GM19455 (cell line): ENCODE results near the gene HYLS1.
A peak's percentile ranks its signal among the peaks of the same experiment; 100 is the strongest.
"Not testable (repeated sequence)": the region's sequence is repeated elsewhere in the genome, so short reads cannot be mapped to it uniquely, and the experiment has no call there.

Source experiments
- ATAC-seq: cut with Tn5 transposase; IDR thresholded peaks from one replicate; pipeline ENCODE4 v1.9.1; 2021; ENCODE audit not compliant: unreplicated experiment

The HYLS1 gene

DNA sequence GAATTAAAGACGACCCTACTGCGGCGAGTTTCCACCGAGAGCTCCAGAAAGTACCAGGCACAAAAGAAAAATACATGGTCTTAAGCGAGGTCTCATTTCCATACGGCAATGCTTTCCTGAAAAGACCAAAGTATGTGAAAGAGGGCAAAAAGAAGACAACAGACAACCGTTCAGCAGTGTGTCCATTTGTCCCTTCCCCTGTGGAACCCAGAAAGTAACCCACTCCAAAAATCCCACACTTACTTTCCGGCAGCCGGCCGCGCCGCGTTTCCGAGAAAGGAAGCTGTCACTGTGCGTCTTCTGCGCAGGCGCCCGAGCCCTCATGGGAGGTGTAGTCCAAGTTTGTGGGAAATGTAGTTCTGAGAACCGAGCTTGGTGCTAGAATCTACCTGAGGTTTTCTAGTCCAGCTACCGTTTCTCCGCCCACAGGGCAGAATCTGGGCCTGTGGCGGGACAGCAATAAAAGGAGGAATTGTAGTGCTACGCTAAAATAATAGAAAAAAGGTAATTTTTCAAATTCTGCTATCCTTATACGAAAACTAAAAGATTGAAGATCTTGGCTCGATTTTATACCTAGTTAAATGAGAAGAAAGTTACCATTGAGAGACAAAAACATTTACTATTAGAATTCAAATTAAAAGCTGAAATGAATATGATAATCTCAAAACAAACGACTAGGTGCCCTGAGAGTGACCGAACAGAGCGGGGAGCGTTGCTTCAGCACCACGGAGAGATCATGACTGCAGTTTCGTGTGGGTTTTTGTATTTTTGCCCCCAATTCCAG lies 15.7 kb downstream of the HYLS1 start, which contains the start of gene PUS3:
Gene PUS3, minus strand, starts transcription at position 280 of the 784 bp plus-strand sequence. CDS start 6,922 bp downstream, outside the sequence.
- ATAC-seq = peak; percentile 93

DNA sequence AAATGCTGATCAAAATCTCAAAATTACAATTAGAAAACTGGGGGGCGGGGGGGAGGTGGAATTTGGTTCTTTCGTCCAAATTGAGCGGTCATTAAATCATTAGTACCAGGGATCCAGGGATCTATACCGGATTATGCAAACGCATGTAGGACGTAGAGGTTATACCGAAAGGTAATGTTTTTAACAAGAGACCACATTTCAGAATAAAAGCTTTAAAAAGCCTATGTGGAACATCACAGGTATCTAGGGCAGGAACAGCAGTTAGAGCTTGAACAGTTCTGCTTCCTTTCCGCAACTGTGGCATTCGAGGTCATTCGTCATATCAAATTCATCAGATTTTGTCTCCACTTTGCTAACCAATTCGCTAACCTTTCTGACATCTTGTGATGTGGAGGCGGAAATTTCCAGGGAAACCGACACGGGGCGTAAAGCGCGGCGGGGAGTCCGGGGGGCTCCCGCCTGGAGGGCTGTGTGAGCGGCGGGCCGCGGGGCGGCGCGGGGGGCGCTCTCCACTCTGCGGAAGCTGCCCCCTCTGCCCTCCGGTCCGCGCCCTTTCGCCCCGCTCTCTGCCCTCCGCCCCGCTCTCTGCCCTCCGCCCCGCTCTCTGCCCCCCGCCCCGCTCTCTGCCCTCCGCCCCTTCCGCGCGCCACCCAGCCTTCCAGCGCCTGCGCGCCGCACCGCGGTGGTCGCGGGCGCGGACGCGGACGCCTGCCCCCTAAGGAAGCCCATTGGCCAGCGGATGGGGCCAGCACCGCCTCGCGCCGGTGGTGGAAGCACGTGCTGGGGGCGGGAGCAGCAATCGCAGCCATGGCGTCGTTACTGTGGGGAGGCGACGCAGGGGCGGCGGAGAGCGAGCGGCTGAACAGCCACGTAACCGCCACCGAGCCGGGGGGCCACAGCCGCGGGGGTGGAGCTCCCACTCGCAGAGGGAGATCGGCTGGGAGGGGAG lies 16.5 kb downstream of the HYLS1 start, which contains the start of gene DDX25:
Gene DDX25, plus strand, starts transcription at position 798 of the 949 bp plus-strand sequence. Its CDS starts 10 bp downstream, at position 808.
- ATAC-seq = no peak

- no peak for ATAC-seq
Measured at GRCh38 chr11:125904678-125905077, 17.2 kb downstream of the HYLS1 start.

GRCh38 chr11:125910226-125910849 lies 22.9 kb downstream of the HYLS1 start:
- no peak for ATAC-seq

- not testable (repeated sequence) for ATAC-seq
Measured at GRCh38 chr11:125914601-125915000, 27.1 kb downstream of the HYLS1 start.

- ATAC-seq = no peak
Measured at GRCh38 chr11:125916683-125917347, 29.3 kb downstream of the HYLS1 start.

DNA sequence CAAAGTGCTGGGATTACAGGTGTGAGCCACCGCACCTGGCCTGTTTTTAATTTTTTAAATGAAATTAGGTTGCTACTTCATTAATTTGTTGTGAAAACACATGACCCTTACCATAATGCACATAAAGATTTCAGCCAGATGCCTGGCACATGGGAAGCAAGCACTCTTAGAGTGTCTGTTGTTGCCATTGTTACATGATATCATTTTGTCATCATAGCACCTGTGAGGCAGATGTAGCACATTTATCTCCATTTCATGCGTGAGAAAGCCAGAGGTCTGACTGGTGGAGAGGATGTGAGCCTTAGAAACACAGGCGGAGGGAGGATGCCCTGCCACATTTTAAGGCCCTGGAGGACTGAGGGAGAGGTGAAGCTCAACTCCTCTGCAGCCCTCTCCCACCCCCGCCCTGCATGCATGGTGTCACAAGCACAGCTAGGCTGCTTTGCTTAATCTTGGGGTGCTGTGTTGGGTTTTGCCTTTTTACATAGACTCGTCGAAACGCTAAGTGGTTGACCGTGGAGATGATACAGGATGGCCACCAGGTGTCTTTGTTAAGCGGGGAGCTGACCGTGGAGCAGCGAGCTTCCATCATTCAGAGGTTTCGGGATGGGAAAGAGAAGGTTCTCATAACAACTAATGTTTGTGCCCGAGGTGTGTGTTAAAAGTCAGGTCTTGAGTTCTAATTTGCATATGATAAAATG lies 30.8 kb downstream of the HYLS1 start:
- ATAC-seq = no peak

DNA sequence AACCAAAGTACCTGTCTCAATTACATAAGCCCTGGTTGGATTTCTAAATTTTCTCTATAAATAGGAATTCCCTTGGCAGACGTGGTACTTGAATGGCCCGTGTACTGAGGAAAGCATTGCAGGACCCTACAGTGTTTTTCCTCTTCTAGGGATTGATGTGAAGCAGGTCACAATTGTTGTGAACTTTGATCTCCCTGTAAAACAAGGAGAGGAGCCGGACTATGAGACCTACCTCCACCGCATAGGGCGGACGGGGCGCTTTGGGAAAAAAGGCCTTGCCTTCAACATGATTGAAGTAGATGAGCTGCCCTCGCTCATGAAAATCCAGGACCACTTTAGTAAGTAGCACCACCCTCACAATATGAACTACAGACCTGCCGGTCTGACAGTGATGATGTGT lies 33.6 kb downstream of the HYLS1 start:
- no peak for ATAC-seq

GRCh38 chr11:125922156-125922555 lies 34.7 kb downstream of the HYLS1 start:
- ATAC-seq = no peak

- peak; percentile 77 for ATAC-seq
Measured at GRCh38 chr11:125923012-125923579, 35.6 kb downstream of the HYLS1 start.

DNA sequence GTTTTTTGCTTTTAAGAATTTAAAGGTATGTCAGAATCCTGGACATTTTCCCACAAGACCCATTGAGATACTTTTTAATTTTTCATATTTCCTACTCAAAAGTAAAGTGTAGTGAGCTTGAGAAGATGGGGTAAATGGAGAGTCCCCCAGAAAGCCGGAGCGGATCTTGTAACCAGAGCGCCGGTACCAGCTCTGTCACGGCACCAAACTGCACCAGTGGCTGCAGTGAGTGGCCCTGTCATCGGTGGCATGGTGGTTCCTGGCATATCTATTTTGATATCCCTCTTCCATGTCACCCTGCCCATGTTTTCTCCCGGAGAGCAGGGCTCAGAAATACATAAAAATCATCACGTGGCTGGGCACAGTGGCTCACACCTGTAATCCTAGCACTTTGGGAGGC lies 36.2 kb downstream of the HYLS1 start:
- no peak for ATAC-seq

DNA sequence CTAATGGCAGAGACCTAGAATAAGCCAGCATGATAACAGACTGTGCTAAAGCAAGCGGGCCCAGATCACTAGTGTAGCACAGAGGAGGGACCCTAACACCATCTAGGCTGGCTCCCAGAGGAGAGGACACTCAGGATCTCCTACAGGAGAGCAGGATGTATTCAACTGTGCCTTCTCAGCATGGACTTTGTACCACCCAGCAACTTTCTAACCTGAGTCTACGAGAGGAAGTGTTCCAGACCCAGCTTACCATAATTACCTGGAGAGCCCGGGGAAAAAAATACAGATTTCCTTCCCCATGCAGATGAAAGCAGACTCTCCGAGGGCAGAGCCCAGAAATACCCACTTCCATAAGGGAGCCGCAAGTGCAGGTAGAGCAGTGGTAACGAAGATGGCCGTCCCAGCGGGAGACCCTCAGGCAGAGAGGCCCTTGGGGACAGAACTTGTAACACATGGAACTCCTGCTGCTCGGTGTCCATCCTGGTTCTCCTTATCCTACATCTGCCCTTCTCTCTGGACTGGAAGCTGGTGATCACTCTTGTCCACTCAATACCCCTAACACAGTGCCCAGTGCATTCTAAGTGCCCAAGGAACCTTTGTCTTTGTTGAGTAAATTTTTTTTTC lies 37.0 kb downstream of the HYLS1 start:
- no peak for ATAC-seq

GRCh38 chr11:125925247-125925740 lies 37.8 kb downstream of the HYLS1 start:
- no peak for ATAC-seq

- no peak for ATAC-seq
Measured at GRCh38 chr11:125925804-125926203, 38.3 kb downstream of the HYLS1 start.

GRCh38 chr11:125926682-125927081 lies 39.2 kb downstream of the HYLS1 start:
- ATAC-seq = no peak

DNA sequence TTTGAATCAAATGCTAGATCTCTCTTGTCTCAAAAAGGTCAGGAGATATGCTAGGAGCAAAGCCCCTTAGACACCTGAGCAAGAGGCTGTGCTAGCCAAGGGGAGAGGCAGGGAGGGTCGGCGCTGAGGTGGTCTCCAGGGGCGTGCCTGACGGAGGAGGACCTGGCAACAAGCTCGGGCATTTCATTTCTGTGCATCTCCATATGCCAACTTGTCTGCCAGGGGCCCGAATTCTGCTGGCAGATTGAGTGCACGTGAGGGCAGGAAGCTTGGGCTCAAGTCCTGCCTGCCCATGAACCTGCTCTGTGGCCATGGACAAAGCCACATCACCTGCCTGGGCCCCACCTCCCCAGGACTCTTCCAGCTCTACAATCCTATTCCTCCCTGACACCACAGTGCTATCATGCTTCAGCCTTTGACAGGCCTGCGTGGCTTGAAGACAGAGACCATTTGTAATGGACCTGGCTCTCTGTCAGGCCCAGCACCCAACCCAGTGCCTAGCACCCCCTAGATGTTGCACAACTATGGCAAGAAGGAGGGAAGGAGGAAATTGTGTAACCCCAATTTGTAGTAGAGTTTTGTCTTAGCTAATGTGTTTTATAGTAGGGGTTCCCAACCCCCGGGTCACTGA lies 42.1 kb downstream of the HYLS1 start:
- ATAC-seq = no peak

DNA sequence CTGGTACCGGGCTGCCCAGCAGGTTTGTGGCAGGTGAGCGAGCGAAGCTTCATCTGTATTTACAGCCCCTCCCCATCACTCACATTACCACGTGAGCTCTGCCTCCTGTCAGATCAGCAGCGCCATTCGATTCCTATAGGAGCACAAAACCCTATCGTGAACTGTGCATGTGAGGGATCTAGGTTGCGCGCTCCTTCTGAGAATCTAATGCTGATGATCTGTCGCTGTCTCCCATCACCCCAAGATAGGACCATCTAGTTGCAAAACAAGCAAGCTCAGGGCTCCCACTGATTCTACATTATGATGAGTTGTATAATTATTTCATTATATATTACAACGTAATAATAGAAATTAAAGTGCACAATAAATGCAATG lies 42.6 kb downstream of the HYLS1 start:
- no peak for ATAC-seq

DNA sequence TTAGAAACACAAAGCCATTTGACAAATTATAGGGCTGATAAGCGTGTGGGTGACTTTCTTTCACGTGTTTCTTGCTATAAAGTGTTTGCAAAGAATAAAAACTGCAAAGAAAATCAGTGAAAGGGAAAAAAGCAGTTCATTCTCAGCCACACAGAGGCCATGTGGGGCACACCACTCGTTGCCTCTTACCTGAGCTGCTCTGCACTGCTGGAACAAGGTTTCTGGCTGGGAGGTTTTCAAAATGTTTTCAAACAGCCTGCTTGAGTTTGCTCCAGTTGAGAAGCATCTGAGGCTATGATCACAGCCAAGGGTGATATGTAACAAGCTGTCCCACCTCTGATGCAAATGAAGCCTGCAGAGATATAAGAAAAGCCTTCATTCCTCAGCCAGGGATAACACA lies 43.6 kb downstream of the HYLS1 start:
- ATAC-seq = no peak

DNA sequence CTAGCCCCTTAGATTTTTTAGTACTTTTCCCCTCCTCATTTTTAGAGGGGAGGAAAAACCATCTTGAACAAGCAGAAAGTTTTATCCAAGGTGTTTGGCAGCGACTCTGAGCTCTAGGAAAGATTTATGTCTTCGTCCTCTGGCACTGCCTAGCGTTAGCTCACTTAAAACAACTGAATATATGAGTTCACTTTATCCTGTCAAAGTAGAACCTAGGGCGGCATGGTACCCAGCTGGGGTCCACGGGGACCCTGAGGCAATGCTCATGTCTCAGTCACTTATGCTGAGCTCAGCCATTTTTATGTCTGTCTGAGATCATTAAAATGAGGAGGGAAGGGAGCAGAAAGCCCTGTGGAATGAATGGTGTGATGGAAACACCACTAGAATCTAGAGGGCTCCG lies 44.2 kb downstream of the HYLS1 start:
- ATAC-seq = no peak
